Omental fat pad (tissue), 4 donors: Measurements from ENCODE around the gene GRB2. TPM values are rescaled to one million over a fixed set of nuclear protein-coding genes. Genes with fewer than 3 reads are reported as not detected.

Source experiments
- ATAC-seq: fragments of 150-250 bp; one replicate; pipeline ENCODE4 v1.9.1; 2016; ENCODE audit warnings: mild to moderate bottlenecking, moderate library complexity; ENCODE audit not compliant: low FRiP score
- DNase-seq: peaks from one replicate; pipeline ENCODE4 v3.0.0-alpha.2; 2019; ENCODE audit warnings: low spot score
- total RNA-seq, 4 donors: library from RNA; depleted of rRNA; stranded (reverse); fragments of >200 nt; gene quantifications; one replicate each; pipeline ENCODE4 v1.1.0, GENCODE V29; 2016
- TF ChIP-seq, protein P1 (sequence below), 3 donors: fragments of 450-650 bp; IDR thresholded peaks; one replicate each; pipeline ENCODE4 v1.5.1; 2016 to 2017; ENCODE audit warnings: antibody characterized with exemption in 3 of 3, mild to moderate bottlenecking in 3 of 3, moderate library complexity in 2 of 3

The GRB2 gene
- total RNA-seq, 4 donors from 2014 or later, result 87.4 to 152 (median 108) TPM

DNA sequence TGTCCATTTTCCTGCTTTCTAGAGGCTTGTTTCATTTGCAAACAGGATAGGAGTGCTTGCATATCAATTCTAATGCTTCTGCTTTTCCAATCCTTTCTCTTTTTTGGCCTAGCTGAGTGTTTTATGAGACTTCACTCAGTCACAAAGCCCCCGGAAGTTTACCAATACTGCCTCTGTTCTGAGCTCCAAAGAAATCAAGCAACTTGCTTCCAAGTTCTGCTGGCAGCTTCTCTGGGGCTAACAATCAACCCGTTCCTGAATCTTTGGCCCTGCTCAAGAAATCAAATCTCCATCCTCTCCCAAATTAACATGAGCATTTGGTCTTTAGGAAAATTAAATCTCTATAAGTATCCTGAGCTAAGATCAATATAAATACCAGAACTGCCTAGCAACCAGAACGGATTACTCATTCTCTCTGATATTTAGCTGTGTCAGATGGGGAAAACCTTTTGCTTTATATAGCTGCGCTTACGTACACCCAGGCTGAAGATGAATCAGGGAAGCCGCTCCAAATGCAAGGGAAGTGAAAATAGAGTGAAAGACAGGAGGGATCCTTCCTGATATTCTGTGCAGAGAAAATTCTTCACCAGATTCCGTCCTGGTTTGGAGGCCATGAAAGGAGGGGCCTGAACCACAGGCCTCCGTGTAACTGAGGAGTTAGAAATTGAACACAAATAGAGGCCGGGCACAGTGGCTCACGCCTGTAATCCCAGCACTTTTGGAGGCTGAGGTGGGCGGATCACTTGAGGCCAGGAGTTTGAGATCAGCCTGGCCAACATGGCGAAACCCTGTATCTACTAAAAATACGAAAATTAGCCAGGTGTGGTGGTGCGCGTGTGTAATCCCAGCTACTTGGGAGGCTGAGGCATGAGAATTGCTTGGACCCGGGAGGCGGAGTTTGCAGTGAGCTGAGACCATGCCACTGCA is 23.3 kb upstream of the GRB2 start:
- no peak for ATAC-seq
- no peak for DNase-seq

DNA sequence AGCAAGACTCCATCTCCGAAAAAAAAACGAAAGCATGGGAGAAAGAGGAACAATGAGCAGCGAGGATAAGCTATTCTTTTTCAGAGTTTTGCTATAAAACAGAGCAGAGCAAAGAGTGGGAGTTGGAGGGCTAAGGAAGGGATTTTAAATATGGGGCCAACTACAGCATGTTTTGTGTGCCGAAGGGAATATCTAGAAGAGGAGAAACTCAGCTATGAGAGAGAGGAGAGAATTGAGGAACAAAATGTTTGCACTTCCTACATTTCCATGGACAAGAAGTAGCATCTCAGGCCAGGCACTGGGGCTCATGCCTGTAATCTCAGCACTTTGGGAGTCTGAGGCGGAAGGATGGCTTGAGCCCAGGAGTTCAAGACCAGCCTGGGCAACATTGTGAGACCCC is 13.1 kb upstream of the GRB2 start:
- TF ChIP-seq, protein P1, sequence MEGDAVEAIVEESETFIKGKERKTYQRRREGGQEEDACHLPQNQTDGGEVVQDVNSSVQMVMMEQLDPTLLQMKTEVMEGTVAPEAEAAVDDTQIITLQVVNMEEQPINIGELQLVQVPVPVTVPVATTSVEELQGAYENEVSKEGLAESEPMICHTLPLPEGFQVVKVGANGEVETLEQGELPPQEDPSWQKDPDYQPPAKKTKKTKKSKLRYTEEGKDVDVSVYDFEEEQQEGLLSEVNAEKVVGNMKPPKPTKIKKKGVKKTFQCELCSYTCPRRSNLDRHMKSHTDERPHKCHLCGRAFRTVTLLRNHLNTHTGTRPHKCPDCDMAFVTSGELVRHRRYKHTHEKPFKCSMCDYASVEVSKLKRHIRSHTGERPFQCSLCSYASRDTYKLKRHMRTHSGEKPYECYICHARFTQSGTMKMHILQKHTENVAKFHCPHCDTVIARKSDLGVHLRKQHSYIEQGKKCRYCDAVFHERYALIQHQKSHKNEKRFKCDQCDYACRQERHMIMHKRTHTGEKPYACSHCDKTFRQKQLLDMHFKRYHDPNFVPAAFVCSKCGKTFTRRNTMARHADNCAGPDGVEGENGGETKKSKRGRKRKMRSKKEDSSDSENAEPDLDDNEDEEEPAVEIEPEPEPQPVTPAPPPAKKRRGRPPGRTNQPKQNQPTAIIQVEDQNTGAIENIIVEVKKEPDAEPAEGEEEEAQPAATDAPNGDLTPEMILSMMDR (IDR thresholded peaks at IDR 0.05), result no peak
- DNase-seq, result no peak
- no peak for ATAC-seq

More for the DNA sequence above, 23.3 kb upstream of the GRB2 start:
- TF ChIP-seq, protein P1 (IDR thresholded peaks at IDR 0.05), result no peak

DNA sequence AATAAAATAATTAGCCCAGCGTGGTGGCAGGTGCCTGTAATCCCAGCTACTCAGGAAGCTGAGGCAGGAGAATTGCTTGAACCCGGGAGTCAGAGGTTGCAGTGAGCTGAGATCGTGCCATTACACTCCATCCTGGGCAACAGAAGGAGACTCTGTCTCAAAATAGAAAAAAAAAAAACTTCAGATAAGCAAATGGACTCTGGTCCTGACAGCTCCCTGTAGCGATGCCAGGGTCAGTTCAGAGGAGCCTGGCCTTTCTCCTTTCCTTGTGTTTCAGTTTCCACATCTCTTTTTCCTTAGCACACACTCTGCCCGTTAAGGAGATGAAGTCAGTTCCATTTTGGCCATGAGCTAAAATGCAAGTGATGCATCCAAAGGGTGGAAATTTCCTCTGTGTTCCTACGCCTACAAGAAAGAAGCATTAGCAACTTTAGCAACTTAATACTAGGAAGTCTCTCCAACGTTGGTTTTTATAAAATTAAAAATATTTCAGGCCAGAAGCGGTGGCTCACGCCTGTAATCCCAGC is 11.6 kb upstream of the GRB2 start:
- DNase-seq (no peak), ATAC-seq (no peak)
- TF ChIP-seq, protein P1 (IDR thresholded peaks at IDR 0.05), result no peak

DNA sequence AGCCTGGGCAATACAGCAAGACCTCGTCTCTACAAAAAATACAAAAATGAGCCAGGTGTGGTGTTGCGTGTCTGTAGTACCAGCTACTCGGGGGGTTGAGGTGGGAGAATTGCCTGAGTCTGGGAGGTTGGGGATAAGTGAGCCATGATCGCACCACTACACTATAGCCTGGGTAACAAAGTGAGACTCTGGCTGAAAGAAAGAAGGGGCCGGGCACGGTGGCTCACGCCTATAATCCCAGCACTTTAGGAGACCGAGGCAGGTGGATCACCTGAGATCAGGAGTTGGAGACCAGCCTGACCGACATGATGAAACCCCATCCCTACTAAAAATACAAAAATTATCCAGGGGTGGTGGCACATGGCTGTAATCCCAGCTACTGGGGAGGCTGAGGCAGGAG is 10.5 kb upstream of the GRB2 start:
- ATAC-seq, result no peak
- no peak for DNase-seq
- TF ChIP-seq, protein P1 (IDR thresholded peaks at IDR 0.05), result no peak

DNA sequence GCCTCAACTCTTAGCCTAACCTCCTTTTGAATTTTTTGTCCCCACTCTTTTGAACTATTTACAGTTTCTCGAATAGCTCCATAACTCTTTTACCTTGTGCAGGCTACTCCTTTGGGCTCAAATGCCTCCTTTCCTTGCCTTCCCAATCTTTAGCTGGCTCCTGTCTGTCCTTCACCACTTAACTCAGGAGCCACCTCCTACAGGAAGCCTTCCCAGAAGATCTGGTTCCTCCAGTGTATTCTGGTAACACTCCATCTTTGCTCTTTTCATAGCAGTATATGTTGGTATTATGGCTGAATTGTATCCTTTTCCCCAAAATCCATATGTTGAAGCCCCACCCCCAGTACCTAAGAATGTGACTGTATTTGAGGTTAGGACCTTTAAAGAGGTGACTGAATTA is 9.0 kb upstream of the GRB2 start:
- TF ChIP-seq, protein P1 (IDR thresholded peaks at IDR 0.05), result no peak
- DNase-seq (no peak), ATAC-seq (no peak)

DNA sequence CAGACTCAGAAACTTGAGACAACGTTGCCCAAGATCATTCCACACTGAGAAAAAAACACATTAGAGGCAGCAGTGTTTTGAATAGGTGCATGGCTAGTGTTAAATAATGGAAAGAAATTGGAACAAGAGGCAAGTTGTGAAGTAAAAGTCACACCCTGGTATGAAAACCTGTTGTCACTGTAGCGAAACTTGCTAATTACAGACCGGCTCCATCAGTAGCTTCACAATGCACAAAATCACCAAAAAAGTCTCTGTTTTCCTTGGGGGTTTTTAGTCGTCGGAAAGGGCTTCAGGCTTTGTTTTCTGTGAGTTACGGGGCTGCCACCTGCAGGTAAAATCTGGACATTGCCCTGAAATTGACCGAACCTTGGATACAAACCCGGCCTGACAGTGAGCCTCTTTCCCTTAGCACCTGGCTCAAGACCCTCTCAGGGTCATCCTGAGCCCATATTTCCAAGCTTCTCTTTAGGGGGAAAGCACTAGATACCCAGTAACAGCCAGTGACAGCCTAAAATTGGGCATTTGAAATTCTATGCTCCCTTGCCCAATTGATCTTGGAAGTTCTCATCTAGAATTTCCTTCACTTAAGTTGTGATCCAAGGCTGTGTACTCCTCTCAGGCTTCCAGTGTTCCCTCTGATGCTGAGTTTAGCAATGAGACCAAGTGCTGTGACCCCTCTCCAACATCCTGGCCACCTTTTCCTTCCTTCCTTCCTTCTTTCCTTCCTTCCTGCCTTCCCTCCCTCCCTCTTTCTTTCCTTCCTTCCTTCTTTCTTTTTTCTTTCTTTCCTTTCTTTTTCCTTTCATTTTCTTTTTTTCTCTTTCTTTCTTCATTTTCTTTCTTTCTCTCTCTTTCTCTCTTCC is 7.2 kb upstream of the GRB2 start:
- TF ChIP-seq, protein P1 (IDR thresholded peaks at IDR 0.05), result peak in 1 of 3 donors; percentile 43
- ATAC-seq, result no peak
- peak; percentile 64 for DNase-seq
